Testis (tissue), 5 donors: ENCODE results near the gene MEOX1. TPM values are rescaled to one million over a fixed set of nuclear protein-coding genes. Genes with fewer than 3 reads are reported as not detected.

ENCODE experiments used
- DNase-seq: peaks from one replicate; pipeline ENCODE4 v3.0.0-alpha.2; 2019
- H3K27ac ChIP-seq, 2 donors: fragments of 200-600 bp; sonication (generic); one replicate each; pipeline ENCODE4 v1.5.1; 2019
- H3K27me3 ChIP-seq: fragments of 200-600 bp; sonication (generic); one replicate; pipeline ENCODE4 v1.5.1; 2019
- H3K36me3 ChIP-seq: fragments of 200-600 bp; sonication (generic); one replicate; pipeline ENCODE4 v1.5.1; 2017; ENCODE audit warnings: low read depth; ENCODE audit errors: missing control alignments
- H3K4me1 ChIP-seq: fragments of 200-600 bp; sonication (generic); one replicate; pipeline ENCODE4 v1.5.1; 2019
- H3K4me3 ChIP-seq, 2 donors: fragments of 200-600 bp; sonication (generic); one replicate each; pipeline ENCODE4 v1.5.1; 2017 to 2019
- H3K9me3 ChIP-seq: fragments of 200-600 bp; sonication (generic); one replicate; pipeline ENCODE4 v1.5.1; 2017
- POLR2A ChIP-seq: fragments of 450-650 bp; IDR thresholded peaks from one replicate; pipeline ENCODE4 v1.6.1; 2017; ENCODE audit warnings: antibody characterized with exemption, mild to moderate bottlenecking, moderate library complexity
- WGBS, 2 donors: methylation state at CpG; one replicate each; pipeline ENCODE4 v1.1.5; 2018; 5-methylcytosine and 5-hydroxymethylcytosine counted together
- intact Hi-C: fragments of 100-400 bp; cut with DNase I; formaldehyde crosslinking; loops from one replicate; pipeline ENCODE4 v1.15.1; 2023; ENCODE audit warnings: low total_unique reads
- long read RNA-seq, 2 donors: transcript quantifications; one replicate each; lab custom pipeline, GENCODE V29; 2026
- polyA plus RNA-seq: library from polyadenylated mRNA; stranded (reverse); fragments of 350-450 nt; fragmentation: Illumina TruSeq; extraction: RNeasy Lipid Tissue Mini Kit (QIAGEN cat#74804); gene quantifications from one replicate; pipeline ENCODE4 v1.2.3, GENCODE V29; 2014; ENCODE audit warnings: low read depth, low replicate concordance; ENCODE audit not compliant: insufficient read depth
- total RNA-seq, 2 donors: library from RNA; depleted of rRNA; stranded (reverse); fragments of >200 nt; gene quantifications; one replicate each; pipeline ENCODE4 v1.2.3, GENCODE V29; 2016
- TF ChIP-seq, protein P1 (sequence below), 3 experiments: fragments of 450-650 bp in 2 of 3; fragments of 200-600 bp in 1 of 3; sonication (generic) in 1 of 3; IDR thresholded peaks; one replicate each; pipeline ENCODE4 v1.5.1; 2016 to 2019; ENCODE audit warnings: antibody characterized with exemption in 3 of 3, mild to moderate bottlenecking in 2 of 3, moderate library complexity in 1 of 3

Gene MEOX1
- total RNA-seq (1 to 10 TPM in 1 of 2 donors, under 1 TPM in 1; 0.12 to 2.8 TPM), polyA plus RNA-seq (6.1 TPM)
- long read RNA-seq, donor 1, transcript MEOX1-201 (3 exons, 2,707 nt), result major isoform, 12 of 14 reads
- long read RNA-seq, donor 1, partial matches to known transcripts, result 0 of 14 reads
- long read RNA-seq, donor 1, other reads (novel, unspliced or antisense), result 0 of 14 reads
- long read RNA-seq, donor 2, partial matches to known transcripts, result 0 of 3 reads
- long read RNA-seq, donor 2, other reads (novel, unspliced or antisense), result 0 of 3 reads

DNA sequence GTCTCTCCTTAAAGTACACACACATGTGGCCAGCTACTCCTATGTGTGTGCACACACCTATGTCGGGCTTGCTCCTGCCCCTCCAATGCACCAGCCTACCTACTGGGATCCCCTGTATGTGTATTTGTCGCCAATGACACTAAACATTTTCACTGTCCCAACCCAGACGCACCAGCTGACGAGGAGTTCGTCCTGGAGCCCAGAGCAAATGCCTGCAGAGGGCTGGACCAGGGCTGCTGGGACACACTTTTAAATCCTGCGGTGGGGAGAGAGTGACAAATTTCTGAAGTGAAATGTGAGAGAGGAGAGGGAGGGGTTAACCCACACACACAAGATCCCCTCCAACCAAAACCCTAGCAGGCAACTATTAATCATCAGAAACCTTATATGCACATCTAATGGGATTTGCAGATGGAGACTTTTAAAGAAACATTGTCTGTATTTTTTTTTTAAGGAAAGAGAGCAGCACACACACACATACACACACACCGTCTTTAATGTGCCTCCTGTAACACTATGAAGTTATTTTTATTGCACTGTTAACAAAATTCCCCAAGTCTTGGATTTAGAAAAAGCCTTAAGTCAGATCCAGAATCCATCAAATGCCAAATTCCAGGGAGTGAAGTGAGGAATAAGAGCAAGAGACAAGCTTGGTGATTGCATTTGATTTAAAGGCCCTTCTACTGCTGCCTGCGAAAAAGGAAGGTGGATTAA is at the start of gene MEOX1:
Gene MEOX1, minus strand, starts transcription at position 224 of the 714 bp plus-strand sequence. CDS start 388 bp downstream, outside the sequence.
- 62 to 70% methylated on average over 8 of the region's 8 CpGs for WGBS, 2 donors
- Histone ChIP-seq H3K9me3 (no peaks in the 10 kb centered on the region), H3K4me3 (no peak within 1 kb of the TSS), H3K27me3 (no peaks in the 10 kb centered on the region), H3K4me1 (peaks cover 11% of the 10 kb centered on the region), H3K27ac (no peak within 1 kb of the TSS), H3K36me3 (no peaks in the 10 kb centered on the region)
- no peak for TF ChIP-seq POLR2A
- TF ChIP-seq, protein P1, sequence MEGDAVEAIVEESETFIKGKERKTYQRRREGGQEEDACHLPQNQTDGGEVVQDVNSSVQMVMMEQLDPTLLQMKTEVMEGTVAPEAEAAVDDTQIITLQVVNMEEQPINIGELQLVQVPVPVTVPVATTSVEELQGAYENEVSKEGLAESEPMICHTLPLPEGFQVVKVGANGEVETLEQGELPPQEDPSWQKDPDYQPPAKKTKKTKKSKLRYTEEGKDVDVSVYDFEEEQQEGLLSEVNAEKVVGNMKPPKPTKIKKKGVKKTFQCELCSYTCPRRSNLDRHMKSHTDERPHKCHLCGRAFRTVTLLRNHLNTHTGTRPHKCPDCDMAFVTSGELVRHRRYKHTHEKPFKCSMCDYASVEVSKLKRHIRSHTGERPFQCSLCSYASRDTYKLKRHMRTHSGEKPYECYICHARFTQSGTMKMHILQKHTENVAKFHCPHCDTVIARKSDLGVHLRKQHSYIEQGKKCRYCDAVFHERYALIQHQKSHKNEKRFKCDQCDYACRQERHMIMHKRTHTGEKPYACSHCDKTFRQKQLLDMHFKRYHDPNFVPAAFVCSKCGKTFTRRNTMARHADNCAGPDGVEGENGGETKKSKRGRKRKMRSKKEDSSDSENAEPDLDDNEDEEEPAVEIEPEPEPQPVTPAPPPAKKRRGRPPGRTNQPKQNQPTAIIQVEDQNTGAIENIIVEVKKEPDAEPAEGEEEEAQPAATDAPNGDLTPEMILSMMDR (IDR thresholded peaks at IDR 0.05), result no peak
- no peak for DNase-seq
- intact Hi-C loops, result no loop called here

DNA sequence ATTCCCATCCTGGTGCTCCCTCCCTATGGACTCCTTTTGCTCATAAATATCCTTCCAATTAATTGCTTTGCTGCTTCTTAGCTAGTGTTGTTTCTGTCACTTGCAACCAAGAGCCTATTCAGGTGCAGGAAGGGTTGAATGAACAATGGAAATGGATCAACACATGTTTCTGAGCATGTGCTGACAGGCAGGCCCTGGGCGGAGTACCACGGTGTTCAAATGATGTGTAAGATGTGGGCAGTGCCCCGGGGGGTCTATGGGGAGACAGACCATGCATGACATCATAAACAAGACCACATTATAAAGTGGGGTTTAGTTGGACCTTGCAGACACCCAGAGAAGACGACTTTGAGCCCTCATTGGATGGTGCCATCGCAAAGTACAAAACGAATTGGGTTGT is 48.4 kb upstream of the MEOX1 start:
- no peaks in the 10 kb centered on the region for H3K9me3 ChIP-seq
- intact Hi-C loops, result no loop called here
- TF ChIP-seq POLR2A, result no peak
- TF ChIP-seq, protein P1 (IDR thresholded peaks at IDR 0.05), result no peak
- WGBS, 2 donors, result 93 to 97% methylated on average over 6 of the region's 6 CpGs
- DNase-seq, result no peak
- no peaks in the 10 kb centered on the region for H3K36me3 ChIP-seq
- H3K27ac ChIP-seq, result no peak overlapping the region
- no peak overlapping the region for H3K4me3 ChIP-seq
- no peaks in the 10 kb centered on the region for H3K27me3 ChIP-seq
- peaks cover 4% of the 10 kb centered on the region for H3K4me1 ChIP-seq

DNA sequence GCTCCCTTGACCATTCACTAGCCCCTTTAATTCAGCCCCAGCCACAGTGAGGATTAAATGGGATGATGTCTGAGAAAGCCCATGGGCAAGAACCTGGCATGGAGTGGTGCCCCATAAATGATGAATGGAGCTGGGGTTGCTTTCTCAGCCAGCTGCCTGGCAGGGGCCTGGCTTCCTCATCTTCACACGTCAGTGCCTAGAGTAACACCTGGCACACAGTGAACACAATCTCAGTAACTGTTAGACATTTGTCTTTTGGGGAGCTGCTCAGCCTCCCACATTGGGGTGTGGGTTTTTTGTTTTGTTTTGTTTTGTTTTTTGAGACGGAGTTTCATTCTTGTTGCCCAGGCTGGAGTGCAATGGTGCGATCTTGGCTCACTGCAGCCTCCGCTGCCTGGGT is 47.5 kb upstream of the MEOX1 start:
- intact Hi-C loops, result no loop called here
- DNase-seq, result no peak
- WGBS, 2 donors, result 82 to 99% methylated on average over 4 of the region's 4 CpGs
- no peak overlapping the region for H3K27ac ChIP-seq
- H3K4me3 ChIP-seq, result no peak overlapping the region
- no peaks in the 10 kb centered on the region for H3K27me3 ChIP-seq
- no peaks in the 10 kb centered on the region for H3K36me3 ChIP-seq
- H3K4me1 ChIP-seq, result peaks cover 4% of the 10 kb centered on the region
- no peaks in the 10 kb centered on the region for H3K9me3 ChIP-seq
- no peak for TF ChIP-seq POLR2A

DNA sequence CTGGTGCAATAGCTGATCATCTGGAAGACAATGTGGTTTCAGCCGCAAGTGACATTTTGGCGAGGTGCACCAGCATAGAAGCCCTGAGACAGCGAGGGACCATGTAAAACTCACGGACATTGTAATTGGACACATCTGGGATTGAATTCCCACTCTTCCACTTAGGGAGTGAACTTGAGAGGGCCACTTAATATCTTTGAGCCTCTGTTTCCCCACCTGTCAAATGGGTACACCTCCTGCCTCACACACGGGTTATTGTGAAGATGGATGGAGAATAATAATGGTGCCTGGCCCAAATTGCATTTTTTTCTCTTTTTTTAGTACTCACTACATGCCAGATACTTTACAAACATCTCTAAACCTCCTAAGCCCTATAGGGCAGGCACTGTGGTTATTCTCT is 45.5 kb upstream of the MEOX1 start:
- no peak overlapping the region for H3K27ac ChIP-seq
- no peaks in the 10 kb centered on the region for H3K36me3 ChIP-seq
- no peak for TF ChIP-seq POLR2A
- TF ChIP-seq, protein P1 (IDR thresholded peaks at IDR 0.05), result no peak
- no peaks in the 10 kb centered on the region for H3K4me1 ChIP-seq
- DNase-seq, result no peak
- WGBS, 2 donors, result 84 to 87% methylated on average over 5 of the region's 5 CpGs
- no peaks in the 10 kb centered on the region for H3K9me3 ChIP-seq
- no peaks in the 10 kb centered on the region for H3K27me3 ChIP-seq
- H3K4me3 ChIP-seq, result no peak overlapping the region
- intact Hi-C loops, result no loop called here

DNA sequence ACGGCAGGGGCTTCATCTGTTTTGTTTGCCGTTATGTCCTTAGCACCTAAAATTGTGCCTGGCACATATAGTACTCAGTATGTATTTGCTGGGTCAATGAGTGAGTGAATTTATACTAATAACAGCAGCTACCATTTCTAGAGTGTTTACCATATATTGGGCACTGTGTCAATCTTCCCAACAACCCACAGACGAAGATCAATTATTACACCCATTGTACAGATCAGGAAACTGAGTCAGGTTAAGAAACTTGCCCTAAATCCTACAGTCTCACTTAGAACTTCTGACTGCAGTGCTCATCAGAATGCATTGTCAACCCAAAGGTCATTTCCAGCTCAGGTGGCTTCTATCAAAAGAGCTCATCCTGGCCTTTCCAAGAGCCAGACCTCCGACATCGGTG is 44.5 kb upstream of the MEOX1 start:
- no peak for DNase-seq
- Histone ChIP-seq H3K27me3 (no peaks in the 10 kb centered on the region), H3K4me3 (no peak overlapping the region), H3K4me1 (no peaks in the 10 kb centered on the region), H3K27ac (no peak overlapping the region), H3K9me3 (no peaks in the 10 kb centered on the region), H3K36me3 (no peaks in the 10 kb centered on the region)
- 67 to 72% methylated on average over 5 of the region's 5 CpGs for WGBS, 2 donors
- TF ChIP-seq, protein P1 (IDR thresholded peaks at IDR 0.05), result no peak
- TF ChIP-seq POLR2A, result no peak
- intact Hi-C loops, result no loop called here
